ENCODE results near the gene ACTN1.

ACTN1 gene

GRCh38 chr14:68948686-68949600 is 30.2 kb downstream of the ACTN1 start:
- no peak for DNase-seq

- DNase-seq: no peak
These were observed 31.3 kb downstream of the ACTN1 start for GRCh38 chr14:68947802-68948201.

GRCh38 chr14:68946489-68946822 is 32.6 kb downstream of the ACTN1 start:
- no peak for DNase-seq

- DNase-seq: peak; percentile 17
These were observed 33.3 kb downstream of the ACTN1 start for GRCh38 chr14:68945585-68946488.

- no peak for DNase-seq
These were observed 33.9 kb downstream of the ACTN1 start for GRCh38 chr14:68945190-68945584.

- no peak for DNase-seq
These were observed 34.9 kb downstream of the ACTN1 start for GRCh38 chr14:68944162-68944561.

- DNase-seq: no peak
These were observed 36.0 kb downstream of the ACTN1 start for GRCh38 chr14:68943107-68943506.

- DNase-seq: no peak
These were observed 36.6 kb downstream of the ACTN1 start for GRCh38 chr14:68942296-68943035.

GRCh38 chr14:68941820-68942219 is 37.3 kb downstream of the ACTN1 start:
- DNase-seq: no peak

GRCh38 chr14:68940614-68941185 is 38.4 kb downstream of the ACTN1 start:
- no peak for DNase-seq

- no peak for DNase-seq
These were observed 39.0 kb downstream of the ACTN1 start for GRCh38 chr14:68939893-68940613.

- no peak for DNase-seq
These were observed 39.8 kb downstream of the ACTN1 start for GRCh38 chr14:68939181-68939892.

- DNase-seq: no peak
These were observed 40.6 kb downstream of the ACTN1 start for GRCh38 chr14:68938271-68939150.

- DNase-seq: no peak
These were observed 41.4 kb downstream of the ACTN1 start for GRCh38 chr14:68937471-68938270.

GRCh38 chr14:68936980-68937379 is 42.1 kb downstream of the ACTN1 start:
- DNase-seq: no peak

GRCh38 chr14:68936476-68936875 is 42.6 kb downstream of the ACTN1 start:
- no peak for DNase-seq

GRCh38 chr14:68935761-68936214 is 43.3 kb downstream of the ACTN1 start:
- DNase-seq: no peak

GRCh38 chr14:68934066-68934465 is 45.0 kb downstream of the ACTN1 start:
- DNase-seq: no peak

- no peak for DNase-seq
These were observed 46.4 kb downstream of the ACTN1 start for GRCh38 chr14:68932686-68933085.
